NCI-H69 (cell line): ENCODE measurements around the gene SBF2.

Experiments
- DNase-seq: peaks from one replicate; lab custom pipeline; 2025; lab: John Stamatoyannopoulos, UW

The SBF2 gene

GRCh38 chr11:10302359-10302743, 8.3 kb upstream of the SBF2 start:
- no peak for DNase-seq

DNA sequence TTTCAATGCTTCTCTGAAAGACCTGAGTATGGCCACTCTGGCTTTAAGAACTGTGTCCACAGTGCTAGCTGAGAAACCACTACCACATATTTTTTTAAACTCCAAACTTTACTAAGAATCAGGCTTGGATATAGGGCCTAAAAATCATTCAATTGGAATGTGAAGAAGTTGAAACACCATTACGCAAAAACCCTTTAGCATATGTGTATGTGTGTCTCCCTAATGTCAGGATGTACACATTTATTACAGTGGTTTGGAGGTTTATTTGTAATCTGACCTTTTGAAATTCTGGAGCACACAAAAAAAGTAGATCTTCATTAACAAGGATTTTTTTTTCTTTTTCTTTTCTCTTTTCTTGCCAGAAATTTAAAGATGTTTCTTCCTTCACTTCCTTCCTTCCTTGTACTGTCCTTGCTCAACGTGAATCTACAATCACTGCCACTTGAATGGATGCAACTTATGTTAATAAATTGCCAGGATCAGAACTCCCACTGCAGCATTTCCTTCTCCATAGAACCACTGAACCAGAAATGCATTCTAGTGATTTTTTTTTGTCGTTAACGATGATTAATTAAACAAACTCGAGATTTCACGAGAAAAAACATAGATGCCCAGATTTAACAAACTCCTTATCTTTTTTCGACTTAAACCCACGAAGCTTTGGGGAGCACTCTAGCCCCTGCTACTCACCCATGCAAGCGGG, 7.8 kb upstream of the SBF2 start:
- no peak for DNase-seq

DNA sequence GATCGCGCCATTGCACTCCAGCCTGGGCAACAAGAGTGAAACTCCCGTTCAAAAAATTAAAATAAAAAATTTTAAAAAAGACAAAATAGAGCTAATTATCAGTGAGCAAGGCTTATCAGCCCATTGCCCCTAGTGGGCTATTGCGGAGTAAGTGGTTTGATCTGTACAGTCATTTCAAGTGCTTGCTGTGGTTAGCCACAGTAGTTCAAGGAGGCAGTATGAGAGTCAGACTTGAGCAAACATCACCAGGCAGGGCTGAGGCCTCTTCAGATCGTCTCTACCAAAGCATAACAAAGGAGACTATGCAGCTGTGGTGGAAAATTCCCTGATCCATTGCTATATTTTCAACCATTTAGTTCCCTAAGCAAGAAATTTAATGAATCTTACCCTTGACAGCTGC, 4.3 kb upstream of the SBF2 start:
- DNase-seq: no peak

- DNase-seq: no peak
Measured at GRCh38 chr11:10295064-10295901, 1.3 kb upstream of the SBF2 start.

DNA sequence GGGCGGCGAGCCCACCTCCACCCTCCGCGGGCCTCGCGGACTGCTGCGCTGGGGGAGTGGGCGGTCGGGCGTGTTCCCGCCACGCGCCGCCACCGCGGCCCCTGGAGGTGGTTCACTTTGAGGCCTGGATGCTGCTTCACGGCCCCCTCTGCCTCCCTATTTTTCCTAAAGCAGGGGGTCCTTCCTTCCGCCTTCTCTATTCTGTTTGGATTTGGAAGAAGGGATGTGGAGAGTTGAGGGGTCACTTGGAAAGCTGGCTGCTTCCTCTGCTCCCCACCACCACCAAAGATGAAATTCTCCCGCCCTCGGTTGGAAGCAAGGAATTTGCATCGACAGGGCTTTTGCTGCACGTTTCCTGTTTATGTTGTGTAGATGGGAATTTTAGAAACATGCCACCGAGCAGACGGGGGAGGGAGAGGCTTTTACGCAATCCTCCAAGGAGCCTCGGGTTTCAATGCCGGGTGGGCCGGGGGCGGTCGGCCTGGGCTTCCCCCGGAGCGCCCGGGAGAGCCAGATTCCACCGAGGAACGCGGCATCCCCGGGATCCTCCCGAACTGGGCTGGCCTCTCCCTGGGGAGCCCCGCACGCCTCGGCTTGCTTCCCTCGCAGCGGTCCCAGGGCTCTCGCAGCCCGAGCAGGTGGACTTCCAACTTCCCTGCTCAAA, 403 bp upstream of the SBF2 start:
- peak; percentile 68 for DNase-seq

- no peak for DNase-seq
Measured at GRCh38 chr11:10291801-10292638, 2.0 kb downstream of the SBF2 start.

- DNase-seq: no peak
Measured at GRCh38 chr11:10289765-10290380, 4.1 kb downstream of the SBF2 start.

- no peak for DNase-seq
Measured at GRCh38 chr11:10288881-10289764, 4.9 kb downstream of the SBF2 start.

DNA sequence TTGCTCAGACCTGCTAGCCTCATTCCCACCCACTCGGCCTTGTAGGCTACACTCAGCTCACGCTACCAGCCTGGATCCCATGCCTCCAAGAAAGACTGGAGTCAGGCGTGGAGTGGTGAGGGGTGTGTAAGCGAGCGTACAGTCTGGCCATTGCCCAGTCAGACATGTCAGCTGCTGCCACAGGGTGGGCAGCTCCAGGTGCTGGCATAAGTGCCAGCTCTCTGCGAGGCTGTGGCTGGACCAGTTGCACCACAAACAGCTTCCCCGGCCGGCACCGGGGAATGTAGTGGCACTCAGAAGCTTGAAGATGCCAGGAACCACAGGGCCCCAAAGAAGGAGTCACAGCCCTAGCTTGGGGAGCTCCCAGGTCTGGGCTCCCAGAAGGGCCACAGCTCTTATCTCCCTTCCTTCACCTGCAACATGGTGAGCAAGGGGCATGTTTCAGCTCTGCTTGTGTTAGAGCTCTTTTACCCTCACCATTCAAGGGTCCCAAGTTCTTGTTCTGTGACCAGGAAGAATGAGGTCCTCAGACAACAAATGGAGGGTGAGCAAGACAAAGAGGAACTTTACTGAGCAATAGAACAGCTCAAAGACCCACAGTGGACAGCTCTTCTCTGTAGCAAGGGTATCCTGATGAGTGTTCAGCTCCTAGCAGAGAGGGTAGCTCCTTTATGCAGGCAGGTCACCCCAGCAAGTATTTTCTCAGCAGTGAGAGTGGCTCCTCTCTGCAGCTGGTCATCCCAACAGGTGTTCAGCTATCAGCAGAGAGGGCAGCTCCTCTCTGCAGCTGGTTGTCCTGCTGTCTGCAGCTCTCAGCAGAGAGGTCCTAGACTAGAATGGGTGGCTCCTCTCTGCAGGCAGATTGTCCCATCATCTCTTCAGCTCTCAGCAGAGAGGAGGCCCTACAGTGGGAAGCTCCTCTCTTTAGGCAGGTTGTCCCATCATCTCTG, 6.0 kb downstream of the SBF2 start:
- no peak for DNase-seq

- no peak for DNase-seq
Measured at GRCh38 chr11:10287140-10287539, 6.9 kb downstream of the SBF2 start.

GRCh38 chr11:10285148-10285802, 8.7 kb downstream of the SBF2 start:
- DNase-seq: no peak

DNA sequence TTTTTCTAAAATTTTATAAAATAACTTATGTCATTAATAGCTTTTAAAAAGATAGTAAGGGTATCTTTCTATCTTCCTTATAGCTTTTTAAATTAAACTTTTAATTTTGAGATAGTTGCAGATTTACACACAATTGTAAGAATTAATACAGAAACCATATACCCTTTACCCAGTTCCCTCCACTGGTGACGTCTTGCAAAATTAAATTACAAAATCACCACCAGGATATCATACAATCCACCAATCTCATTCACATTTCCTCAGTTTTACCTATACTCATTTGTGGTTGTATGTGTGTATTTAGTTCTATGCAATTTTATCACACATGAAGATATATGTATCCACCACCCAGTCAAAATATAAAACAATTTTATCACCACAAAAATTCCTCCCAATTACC, 10.0 kb downstream of the SBF2 start:
- no peak for DNase-seq

GRCh38 chr11:10282117-10282516, 11.9 kb downstream of the SBF2 start:
- no peak for DNase-seq

DNA sequence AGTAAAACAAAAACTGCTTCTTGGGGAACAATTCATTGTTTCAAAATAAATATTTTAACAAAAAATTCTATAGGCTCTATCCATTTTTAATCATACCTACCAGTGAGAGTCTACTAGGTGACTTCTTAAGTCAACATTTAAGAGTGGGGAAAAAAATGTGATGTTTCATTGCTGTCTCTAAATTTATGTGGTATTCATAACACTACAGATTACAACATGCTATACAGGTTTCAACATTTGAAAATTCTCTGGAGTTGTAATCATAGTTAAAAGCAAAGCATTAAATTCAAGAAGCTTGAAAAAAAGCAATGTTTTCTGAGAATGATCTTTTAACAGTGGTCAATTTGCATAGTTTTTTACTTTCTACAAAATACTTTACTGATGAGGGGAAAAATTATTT, 18.3 kb downstream of the SBF2 start:
- no peak for DNase-seq

DNA sequence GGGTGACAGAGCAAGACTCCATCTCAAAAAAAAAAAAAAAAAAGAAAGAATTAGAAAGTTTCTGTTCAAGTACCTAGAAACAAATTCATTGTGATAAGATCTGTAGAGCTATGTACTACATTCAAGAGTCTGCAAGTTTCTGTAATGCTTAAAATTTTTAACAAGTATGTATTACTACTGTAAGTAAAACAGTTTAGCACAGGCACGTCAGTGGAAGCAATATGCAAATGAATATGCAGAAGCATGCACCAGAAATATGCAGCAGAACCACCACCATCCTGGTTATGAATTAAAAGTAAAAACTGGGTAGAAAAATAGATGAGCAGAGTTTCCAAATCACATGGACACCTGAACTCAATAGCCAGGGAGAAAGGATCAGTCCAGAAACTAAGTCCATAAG, 19.3 kb downstream of the SBF2 start:
- DNase-seq: no peak

DNA sequence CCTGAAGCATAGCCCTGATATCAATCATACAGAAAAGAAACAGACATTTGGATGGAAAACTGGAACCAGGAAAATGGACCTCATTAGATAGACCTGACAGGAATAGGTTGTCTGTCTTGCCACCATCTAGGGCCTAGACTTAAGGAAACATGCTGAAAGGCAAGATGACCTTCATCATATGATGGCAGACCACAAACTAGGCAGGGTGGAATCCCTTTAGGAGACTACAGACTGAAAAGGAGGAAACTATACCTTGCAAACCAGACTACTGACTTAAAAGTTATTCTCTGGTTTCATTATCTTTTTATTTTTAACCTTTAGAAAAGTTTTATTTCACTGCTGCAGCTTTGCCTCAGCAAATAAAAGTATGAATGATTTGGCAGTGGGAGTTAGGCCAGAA, 20.3 kb downstream of the SBF2 start:
- no peak for DNase-seq

DNA sequence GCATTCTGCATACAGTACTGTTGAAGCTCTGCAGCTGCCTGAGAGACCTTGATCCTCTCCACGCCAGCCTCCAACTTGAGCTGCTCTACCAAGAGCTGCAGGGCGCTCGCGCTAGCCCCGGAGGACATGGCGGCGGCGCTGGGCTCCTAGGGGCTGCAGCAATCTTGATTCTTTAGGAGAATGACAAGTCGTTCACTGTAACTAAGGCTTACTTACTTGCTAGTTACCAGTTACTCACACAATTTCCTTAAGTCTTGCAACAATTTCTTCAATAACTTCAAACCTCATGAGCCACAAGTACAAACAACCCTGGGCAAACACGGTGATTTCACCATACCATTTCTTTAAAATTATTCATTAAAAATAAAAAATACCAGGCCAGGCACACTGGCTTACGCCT, 21.9 kb downstream of the SBF2 start:
- no peak for DNase-seq

DNA sequence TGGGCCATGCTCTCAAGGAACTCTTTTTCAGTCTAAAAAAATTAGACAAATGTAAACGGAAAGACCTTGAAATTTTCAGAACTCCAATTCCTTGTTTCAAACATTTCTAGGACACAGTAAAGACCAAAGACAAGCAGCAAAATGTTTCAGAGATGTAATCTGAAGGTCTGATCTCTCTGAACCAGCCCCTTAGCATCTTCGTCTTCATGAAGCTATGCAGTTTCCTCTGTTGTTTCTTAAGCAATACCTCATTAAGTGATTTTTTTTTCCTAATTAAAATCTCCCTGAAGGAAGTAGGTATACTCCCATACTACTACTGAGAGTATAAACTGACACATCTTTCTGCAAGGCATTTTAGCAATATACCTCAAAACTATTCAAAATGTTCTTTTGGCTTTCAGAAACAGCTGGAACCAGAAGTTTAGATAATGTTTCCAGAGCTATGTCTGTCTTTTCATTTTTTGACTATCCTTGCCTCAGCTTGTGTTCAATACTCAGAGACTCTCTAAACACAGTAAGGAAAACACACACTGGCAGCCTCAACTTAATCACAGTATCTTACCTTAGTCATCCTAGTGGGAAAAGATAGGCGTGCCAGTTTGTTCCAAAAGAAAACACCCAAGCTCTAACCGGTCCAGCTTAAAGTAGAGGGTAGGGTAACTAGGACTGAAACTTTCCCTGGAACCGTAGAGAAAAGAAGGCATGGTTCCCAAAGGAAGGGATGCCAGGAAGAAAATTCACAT, 25.1 kb downstream of the SBF2 start:
- DNase-seq: no peak
